Measurements from ENCODE around the gene ZNHIT6.
"Not testable (repeated sequence)": the region's sequence is repeated elsewhere in the genome, so short reads cannot be mapped to it uniquely, and the experiment has no call there.

The ZNHIT6 gene, protein sequence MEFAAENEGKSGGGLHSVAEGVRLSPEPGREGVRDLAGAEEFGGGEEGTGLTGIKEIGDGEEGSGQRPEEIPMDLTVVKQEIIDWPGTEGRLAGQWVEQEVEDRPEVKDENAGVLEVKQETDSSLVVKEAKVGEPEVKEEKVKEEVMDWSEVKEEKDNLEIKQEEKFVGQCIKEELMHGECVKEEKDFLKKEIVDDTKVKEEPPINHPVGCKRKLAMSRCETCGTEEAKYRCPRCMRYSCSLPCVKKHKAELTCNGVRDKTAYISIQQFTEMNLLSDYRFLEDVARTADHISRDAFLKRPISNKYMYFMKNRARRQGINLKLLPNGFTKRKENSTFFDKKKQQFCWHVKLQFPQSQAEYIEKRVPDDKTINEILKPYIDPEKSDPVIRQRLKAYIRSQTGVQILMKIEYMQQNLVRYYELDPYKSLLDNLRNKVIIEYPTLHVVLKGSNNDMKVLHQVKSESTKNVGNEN

DNA sequence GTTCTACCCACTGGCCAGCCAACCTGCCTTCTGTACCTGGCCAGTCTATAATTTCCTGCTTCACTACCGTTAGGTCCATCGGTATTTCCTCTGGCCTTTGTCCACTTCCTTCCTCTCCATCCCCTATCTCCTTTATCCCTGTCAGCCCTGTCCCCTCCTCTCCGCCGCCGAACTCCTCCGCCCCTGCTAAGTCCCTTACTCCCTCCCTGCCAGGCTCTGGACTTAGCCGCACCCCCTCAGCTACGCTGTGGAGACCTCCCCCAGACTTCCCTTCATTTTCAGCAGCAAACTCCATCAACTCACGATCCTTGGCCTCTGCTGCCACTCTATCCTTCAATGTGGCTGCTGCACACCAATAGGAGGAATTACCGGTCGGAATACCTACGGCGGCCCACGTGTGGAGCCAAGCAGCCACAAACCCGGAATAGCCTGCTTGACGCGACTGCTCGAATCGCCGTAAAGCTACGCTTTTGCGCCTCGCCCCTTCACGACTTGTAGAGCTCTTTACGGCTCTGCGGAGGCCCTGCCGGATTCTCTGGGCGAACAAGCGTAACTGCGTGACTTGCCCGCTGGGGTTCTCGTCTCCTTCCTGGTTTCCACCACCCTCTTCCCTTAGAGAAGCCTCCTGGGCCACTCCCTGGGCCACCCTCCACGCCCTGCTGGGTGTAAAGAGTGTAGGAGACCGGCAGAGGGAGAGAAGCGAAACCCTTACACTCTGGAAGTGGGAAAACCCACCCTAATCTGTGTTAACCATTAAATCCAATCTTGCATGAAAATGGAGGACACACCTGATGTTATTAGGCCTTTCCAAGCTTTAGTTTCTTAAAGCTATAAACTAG lies at the start of gene ZNHIT6:
TSS of gene ZNHIT6 (minus strand) at position 444 of the 839 bp plus-strand sequence. CDS start at position 295, 149 bp downstream.
- peak; percentile 92 for DNase-seq

GRCh38 chr1:85756864-85757263 lies 48.6 kb upstream of the ZNHIT6 start:
- no peak for DNase-seq

DNA sequence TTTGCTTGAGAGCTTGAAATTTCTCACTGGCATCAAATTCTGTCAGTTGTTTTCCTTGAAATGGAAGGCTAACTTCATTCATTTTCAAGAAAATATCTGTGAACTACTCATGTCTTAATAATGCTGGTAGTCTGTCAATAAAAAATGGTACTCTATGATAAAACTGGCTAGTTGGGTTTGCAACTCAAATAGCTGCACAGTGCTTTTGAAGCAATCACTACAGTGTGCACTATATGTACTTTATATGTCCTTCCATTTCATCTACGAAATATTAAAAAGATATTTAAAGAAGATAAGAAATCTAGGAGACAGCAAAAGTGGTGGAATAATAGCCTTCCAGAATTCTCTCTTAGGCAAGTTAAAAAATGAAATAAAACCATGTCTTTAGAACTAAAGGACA lies 39.9 kb upstream of the ZNHIT6 start:
- DNase-seq, result no peak

GRCh38 chr1:85746777-85747176 lies 38.5 kb upstream of the ZNHIT6 start:
- DNase-seq, result no peak

DNA sequence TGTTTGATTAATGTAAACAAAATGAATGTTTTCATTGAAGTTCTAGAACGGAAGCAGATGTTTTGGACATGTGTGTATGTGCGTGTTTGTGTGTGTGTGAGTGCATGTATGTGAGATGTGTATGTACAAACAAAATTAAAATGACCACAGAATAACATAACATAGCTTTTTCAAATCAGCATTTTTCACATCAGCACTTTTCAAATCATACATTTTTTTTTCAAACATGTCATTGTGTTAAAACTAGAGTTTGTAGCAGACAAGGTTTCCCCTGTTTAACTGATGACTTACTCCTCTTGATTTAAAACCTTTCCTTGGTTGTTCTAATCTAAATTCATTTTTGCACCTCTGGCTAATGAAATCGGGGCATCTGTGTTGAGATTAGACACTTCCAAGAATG lies 35.6 kb upstream of the ZNHIT6 start:
- no peak for DNase-seq

DNA sequence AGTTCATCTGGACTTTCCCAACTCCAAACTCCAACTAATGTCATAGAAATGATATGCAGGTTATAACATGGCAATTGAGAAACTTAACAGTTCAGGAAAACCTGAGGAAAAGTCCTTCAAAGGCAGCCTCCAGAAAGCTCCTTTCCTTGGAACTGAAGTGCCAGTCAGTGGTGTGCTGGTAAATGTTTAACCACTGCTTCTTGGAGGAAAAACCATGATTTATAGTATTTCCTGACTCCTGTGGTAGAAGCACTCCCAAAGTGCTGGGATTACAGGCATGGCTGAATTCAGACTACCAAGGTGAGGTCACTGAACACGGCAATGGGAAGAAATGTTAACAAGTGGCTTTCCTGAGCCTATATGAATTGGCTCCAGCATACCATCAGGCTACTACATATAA lies 26.7 kb upstream of the ZNHIT6 start:
- DNase-seq, result no peak

DNA sequence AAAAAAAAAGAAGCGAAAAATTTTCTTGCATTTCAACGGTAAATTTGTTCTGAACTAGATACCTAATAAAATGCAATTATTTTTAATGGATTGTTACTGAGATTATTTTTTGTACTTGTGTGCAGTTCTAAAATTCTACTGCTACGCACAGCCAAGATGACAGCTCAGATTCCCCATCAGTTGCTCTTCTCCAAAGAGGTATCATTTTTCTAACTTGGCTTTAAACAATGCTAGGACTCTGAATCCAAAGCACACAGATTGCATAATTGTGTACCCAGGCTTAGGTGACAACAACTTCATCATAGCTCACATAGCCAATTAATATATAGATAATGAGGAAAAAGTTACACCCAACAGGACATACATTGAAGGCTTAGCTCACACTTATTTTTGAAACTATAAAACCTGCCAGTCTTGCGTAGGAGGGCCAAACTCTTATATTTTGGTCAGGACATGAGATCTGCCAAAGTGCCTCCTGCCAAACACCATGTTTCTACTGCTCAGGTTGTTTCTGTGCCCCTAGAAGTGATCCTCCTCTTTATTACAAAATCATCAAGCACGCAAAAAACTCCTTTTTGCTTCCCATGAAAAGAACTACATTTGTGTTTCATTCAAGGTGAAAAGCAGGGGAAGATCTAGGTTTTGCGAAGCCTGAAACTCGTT lies 10.6 kb upstream of the ZNHIT6 start:
- DNase-seq, result no peak

DNA sequence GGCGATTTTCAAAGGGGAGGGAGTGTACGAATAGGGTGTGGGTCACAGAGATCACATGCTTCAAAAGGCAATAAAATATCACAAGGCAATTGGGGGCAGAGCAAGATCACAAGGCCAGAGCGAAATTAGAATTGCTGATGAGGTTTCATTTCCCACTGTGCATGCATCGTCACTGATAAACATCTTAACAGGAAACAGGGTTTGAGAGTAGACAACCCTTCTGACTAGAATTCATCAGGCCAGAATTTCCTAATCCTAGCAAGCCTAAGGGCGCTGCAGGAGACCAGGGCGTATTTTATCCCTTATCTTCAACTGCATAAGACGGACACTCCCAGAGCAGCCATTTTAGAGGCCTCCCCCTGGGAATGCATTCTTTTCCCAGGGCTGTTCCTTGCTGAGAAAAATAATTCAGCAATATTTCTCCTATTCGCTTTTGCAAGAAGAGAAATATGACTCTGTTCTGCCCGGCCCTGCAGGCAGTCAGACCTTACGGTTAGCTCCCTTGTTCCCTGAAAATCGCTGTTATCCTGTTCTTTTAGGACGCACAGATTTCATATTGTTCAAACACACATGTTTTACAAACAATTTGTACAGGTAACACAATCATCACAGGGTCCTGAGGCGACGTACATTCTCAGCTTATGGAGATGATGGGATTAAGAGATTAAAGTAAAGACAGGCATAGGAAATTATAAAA lies 6.3 kb upstream of the ZNHIT6 start:
- DNase-seq, result not testable (repeated sequence)

DNA sequence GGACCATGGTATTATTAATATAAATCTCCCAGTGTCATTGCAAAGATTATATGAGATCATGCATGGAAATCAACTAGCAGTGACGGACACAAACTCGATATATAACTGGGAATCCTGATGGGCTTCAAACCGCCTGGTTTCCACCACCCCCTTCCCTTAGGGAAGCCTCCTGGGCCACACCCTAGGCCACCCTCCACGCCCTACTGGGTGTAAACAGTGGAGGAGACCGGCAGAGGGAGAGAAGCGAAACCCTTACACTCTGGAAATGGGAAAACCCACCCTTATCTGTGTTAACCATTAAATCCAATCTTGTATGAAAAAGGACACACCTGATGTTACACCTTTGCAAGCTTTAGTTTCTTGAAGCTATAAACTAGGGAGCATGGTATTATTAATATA lies 595 bp upstream of the ZNHIT6 start:
- no peak for DNase-seq

DNA sequence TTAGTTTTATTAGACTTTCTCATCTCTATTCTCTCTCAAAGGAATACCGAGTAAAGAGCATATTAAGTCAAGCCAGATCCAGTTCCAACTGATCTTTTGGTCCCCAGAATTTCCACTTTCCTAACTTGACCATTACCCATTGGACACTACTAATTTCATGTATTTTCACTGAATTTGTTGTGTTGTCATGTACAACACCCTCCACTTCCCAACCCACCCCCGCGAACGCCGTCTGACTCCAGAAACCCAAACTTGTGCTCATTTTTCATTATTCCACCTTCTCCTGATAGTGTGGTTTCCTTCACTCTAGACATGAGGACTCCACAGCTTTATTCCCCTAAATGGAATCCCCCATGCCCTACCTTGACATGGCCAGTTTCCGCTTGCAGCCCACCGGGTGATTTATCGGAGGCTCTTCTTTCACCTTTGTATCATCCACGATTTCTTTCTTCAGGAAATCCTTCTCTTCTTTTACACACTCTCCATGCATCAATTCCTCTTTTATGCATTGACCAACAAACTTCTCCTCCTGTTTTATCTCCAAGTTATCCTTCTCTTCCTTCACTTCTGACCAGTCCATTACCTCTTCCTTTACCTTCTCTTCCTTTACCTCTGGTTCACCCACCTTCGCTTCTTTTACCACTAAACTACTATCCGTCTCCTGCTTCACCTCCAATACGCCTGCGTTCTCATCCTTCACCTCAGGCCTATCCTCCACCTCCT lies 805 bp downstream of the ZNHIT6 start:
- DNase-seq, result no peak

DNA sequence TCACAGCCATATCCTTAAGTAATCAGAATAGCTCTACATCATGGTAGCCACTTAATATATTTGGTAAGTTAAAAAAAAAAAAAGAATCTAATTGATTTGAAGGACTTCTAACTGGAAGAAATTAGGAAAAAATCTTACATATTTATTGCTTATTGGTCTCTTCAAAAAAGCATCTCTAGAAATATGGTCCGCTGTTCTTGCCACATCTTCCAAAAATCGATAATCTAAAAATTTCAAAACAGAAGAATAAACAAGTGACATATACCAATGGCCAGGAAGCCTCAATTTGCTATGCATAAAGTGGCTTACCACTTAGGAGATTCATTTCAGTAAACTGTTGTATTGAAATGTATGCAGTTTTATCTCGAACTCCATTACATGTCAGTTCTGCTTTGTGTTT lies 2.3 kb downstream of the ZNHIT6 start:
- DNase-seq, result no peak

GRCh38 chr1:85700422-85700821 lies 7.8 kb downstream of the ZNHIT6 start:
- no peak for DNase-seq

DNA sequence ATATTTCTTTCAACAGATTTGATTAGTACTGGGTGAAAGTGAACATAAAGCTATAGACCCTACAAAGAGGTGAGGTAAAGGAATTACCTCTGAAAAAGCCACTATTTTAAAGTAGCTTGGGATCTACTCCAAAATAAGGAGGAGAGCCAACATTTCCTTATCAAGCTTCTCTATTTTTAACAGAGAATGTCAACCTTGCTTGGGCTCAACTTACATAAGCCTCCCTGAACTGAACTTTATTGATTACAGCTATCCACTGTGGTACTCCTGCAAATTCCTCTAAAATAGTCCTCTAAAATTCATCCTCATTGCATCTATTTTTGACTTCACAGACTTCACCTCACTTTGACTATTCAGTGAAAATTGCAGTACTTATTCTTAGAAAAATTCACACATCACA lies 10.3 kb downstream of the ZNHIT6 start:
- no peak for DNase-seq

- DNase-seq, result no peak
Measured at GRCh38 chr1:85692730-85693314, 15.4 kb downstream of the ZNHIT6 start.

- no peak for DNase-seq
Measured at GRCh38 chr1:85689775-85690404, 18.3 kb downstream of the ZNHIT6 start.

DNA sequence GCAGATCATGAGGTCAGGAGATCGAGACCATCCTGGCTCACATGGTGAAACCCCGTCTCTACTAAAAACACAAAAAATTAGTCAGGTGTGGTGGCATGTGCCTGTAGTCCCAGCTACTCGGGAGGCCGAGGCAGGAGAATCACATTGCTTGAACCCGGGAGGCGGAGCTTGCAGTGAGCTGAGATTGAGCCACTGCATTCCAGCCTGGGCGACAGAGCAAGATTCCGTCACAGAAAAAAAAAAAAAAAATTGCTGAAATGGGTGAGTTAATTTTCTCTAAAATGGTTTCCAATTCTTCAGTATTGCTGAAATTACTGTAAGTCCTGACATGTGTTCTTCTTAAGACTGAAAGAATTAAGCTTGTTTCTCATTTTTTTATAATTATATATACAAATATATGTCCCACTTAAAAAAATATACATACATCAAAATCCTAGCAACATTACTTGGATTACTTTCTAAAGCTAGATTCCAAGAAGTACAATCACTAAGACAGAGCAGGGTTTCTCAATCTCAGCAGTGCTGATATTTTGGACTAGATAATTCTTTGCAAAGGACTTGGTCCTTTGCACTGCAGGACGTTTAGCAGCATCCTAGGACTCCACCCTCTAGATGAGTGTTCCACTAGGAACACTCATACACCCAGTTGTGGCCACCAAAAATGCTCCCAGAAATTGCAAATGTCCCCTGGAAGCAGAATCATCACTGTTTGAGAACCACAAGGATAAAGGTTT lies 24.8 kb downstream of the ZNHIT6 start:
- no peak for DNase-seq

DNA sequence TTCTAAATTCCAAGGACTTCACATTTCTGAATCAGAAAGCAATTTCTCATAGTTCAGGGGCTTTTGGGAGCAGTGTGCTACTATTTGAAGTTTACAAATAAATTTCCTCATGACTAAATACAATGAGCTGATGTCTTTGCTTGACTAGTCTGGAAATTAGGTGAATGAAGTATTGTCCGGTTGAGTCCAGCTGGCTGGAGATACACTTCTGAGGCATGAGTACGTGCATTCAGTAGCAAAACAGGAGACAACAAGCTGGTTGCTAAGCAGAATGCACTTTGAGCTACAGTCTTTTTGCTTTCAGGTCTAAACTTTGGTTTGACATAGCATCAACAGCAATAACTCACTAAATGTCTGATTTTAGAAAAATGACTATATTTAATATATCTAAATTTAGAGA lies 27.1 kb downstream of the ZNHIT6 start:
- no peak for DNase-seq

- DNase-seq, result no peak
Measured at GRCh38 chr1:85678193-85678592, 30.0 kb downstream of the ZNHIT6 start.

DNA sequence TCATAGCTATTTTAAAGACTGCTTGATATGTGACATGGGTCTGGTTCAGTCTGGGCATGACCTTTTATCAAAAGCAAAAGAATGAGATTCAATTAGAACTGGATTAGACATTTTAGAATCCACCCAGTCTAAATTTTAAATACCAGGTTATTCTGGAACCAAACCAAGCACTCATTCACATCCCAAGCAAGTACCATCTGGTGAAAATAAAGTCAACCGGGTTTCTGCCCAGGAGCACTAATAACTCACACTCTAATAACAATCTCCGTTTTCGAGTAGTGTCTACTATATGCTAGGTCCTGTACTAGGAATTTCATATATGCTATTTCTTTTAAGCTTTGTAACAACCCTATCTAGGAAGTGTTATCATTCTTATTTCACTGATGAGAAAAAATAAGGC lies 30.6 kb downstream of the ZNHIT6 start:
- DNase-seq, result no peak

DNA sequence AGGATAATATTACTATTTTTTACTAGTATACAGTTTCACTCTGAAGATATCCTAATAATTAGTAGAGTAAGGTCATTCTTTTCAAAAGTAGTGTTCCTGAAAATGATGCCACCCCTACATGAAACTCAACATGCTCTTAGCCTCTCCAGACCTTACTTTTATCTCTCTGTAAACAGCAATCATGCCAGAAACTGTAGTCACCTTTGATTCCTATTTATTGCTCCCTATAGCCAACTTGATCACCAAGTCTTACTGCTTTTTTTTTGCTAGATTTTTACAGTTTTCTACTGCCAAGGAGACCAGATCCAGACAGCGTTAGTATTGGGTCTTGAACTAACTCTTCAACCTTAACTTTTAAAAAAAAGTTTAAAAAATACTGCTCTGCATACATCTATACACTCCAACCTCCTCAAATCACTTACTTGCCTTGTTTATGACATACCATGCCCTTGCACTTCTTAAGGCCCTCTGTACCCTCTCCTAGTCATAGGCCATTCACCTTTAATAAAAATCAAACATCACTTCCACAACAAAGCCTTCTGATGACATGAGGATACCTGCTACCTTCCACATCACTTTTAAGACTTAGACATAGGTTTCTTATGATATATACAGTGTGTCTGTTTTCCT lies 36.1 kb downstream of the ZNHIT6 start:
- DNase-seq, result no peak
